Neutrophil (primary cell): ENCODE measurements around the gene CNKSR2.
"Not testable (repeated sequence)": the region's sequence is repeated elsewhere in the genome, so short reads cannot be mapped to it uniquely, and the experiment has no call there.

ENCODE experiments used
- H3K27ac ChIP-seq: fragments of 200-600 bp; sonication (generic); 2 replicates; pipeline ENCODE4 v1.5.1; 2016; ENCODE audit warnings: mild to moderate bottlenecking, moderate library complexity
- H3K27me3 ChIP-seq: fragments of 200-600 bp; sonication (generic); 2 replicates; pipeline ENCODE4 v1.6.0; 2016; ENCODE audit warnings: mild to moderate bottlenecking
- H3K36me3 ChIP-seq: fragments of 200-600 bp; sonication (generic); 2 replicates; pipeline ENCODE4 v1.5.1; 2017
- H3K4me1 ChIP-seq, 2 experiments: fragments of 200-600 bp in 1 of 2; sonication (generic) in 1 of 2; 1 replicate in 1 of 2; 2 replicates in 1 of 2; pipeline versions ENCODE4 v1.5.1 to v1.6.1; 2013 to 2016; ENCODE audit warnings: low read depth in 1 of 2, low read length in 1 of 2, mild to moderate bottlenecking in 1 of 2, moderate library complexity in 1 of 2; ENCODE audit not compliant: control insufficient read depth in 1 of 2, insufficient read depth in 1 of 2
- H3K4me3 ChIP-seq, 2 experiments: fragments of 200-600 bp in 1 of 2; sonication (generic) in 1 of 2; 1 replicate in 1 of 2; 2 replicates in 1 of 2; pipeline ENCODE4 v1.5.1; 2013 to 2016; ENCODE audit warnings: low read depth in 1 of 2, low read length in 1 of 2, mild to moderate bottlenecking in 1 of 2, moderate library complexity in 1 of 2
- H3K9me3 ChIP-seq: fragments of 200-600 bp; sonication (generic); 2 replicates; pipeline ENCODE4 v1.5.1; 2016
- CTCF ChIP-seq: fragments of 200-600 bp; sonication (generic); IDR thresholded peaks from 2 replicates; pipeline ENCODE4 v1.5.1; 2016; ENCODE audit warnings: antibody characterized with exemption

The CNKSR2 gene

GRCh38 chrX:21529771-21530170, 155.6 kb downstream of the CNKSR2 start:
- Histone ChIP-seq H3K9me3 (no peaks in the 10 kb centered on the region), H3K4me3 (no peak overlapping the region), H3K27me3 (no peaks in the 10 kb centered on the region), H3K27ac (no peak overlapping the region), H3K36me3 (no peaks in the 10 kb centered on the region), H3K4me1 (no peaks in the 10 kb centered on the region)
- no peak for TF ChIP-seq CTCF

- H3K36me3 ChIP-seq, H3K4me1 ChIP-seq, H3K9me3 ChIP-seq, H3K4me3 ChIP-seq, H3K27me3 ChIP-seq, H3K27ac ChIP-seq: not testable (repeated sequence)
These were observed 170.4 kb downstream of the CNKSR2 start for GRCh38 chrX:21544642-21545041.

- Histone ChIP-seq H3K4me3 (no peak overlapping the region), H3K36me3 (no peaks in the 10 kb centered on the region), H3K27me3 (no peaks in the 10 kb centered on the region), H3K4me1 (no peaks in the 10 kb centered on the region), H3K27ac (no peak overlapping the region), H3K9me3 (no peaks in the 10 kb centered on the region)
- TF ChIP-seq CTCF, result no peak
These were observed 185.2 kb downstream of the CNKSR2 start for GRCh38 chrX:21559417-21559816.

GRCh38 chrX:21565025-21565424, 190.8 kb downstream of the CNKSR2 start:
- no peak overlapping the region for H3K4me3 ChIP-seq
- no peaks in the 10 kb centered on the region for H3K9me3 ChIP-seq
- H3K4me1 ChIP-seq, result no peaks in the 10 kb centered on the region
- no peaks in the 10 kb centered on the region for H3K36me3 ChIP-seq
- no peaks in the 10 kb centered on the region for H3K27me3 ChIP-seq
- H3K27ac ChIP-seq, result no peak overlapping the region
- TF ChIP-seq CTCF, result no peak

- Histone ChIP-seq H3K27me3 (no peaks in the 10 kb centered on the region), H3K27ac (no peak overlapping the region), H3K4me1 (no peaks in the 10 kb centered on the region), H3K4me3 (no peak overlapping the region), H3K36me3 (no peaks in the 10 kb centered on the region), H3K9me3 (no peaks in the 10 kb centered on the region)
- TF ChIP-seq CTCF, result no peak
These were observed 200.6 kb downstream of the CNKSR2 start for GRCh38 chrX:21574793-21575192.

GRCh38 chrX:21581479-21581878, 207.3 kb downstream of the CNKSR2 start:
- Histone ChIP-seq H3K27ac (no peak overlapping the region), H3K9me3 (no peaks in the 10 kb centered on the region), H3K4me3 (no peak overlapping the region), H3K36me3 (no peaks in the 10 kb centered on the region), H3K27me3 (no peaks in the 10 kb centered on the region), H3K4me1 (no peaks in the 10 kb centered on the region)
- TF ChIP-seq CTCF, result no peak
